HG03175 (cell line): ENCODE data around the gene SPEM1.

Source experiments
- ATAC-seq: cut with Tn5 transposase; IDR thresholded peaks from one replicate; pipeline ENCODE4 v1.9.1; 2021; ENCODE audit warnings: mild to moderate bottlenecking, moderate library complexity; ENCODE audit not compliant: unreplicated experiment

SPEM1 gene

GRCh38 chr17:7419819-7420610, at the start of gene SPEM1:
TSS of gene SPEM1 (plus strand) at chr17:7420324. CDS start at chr17:7420385, 61 bp downstream.
- ATAC-seq: no peak

DNA sequence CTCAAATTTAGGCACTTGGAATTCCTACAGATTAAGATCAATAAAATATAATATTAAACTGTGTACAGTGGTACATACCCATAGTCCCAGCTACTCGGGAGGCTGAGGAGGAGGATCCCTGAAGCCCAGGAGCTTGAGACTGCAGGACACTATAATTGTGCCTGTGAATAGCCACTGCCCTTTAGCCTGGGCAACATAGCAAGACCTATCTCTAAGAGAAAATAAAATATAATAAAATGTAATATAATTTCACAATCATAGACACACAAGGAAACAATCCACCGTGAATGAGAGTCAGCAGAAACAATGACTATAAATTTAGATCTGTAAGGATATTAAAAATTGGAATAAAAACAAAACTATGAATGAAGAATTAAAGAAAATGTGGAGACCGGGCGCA, 49.3 kb upstream of the SPEM1 start:
- no peak for ATAC-seq

- no peak for ATAC-seq
These were observed 45.8 kb upstream of the SPEM1 start for GRCh38 chr17:7374353-7374752.

DNA sequence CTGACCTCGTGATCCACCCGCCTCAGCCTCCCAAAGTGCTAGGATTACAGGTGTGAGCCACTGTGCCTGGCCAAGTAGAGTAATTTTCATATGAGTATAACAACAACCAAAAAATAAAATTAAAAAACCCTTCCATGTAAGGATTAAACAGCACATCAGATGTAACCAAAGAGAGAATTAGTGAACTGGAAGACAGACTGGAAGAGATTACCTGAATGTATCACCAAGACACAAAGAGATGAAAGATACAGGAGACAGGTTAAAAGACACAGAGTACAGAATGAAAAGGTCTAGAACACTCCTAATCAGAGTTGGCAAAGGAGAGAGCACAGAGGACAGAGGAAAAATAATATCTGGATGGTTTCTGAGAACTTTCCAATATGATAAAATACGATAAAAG, 41.0 kb upstream of the SPEM1 start:
- no peak for ATAC-seq

DNA sequence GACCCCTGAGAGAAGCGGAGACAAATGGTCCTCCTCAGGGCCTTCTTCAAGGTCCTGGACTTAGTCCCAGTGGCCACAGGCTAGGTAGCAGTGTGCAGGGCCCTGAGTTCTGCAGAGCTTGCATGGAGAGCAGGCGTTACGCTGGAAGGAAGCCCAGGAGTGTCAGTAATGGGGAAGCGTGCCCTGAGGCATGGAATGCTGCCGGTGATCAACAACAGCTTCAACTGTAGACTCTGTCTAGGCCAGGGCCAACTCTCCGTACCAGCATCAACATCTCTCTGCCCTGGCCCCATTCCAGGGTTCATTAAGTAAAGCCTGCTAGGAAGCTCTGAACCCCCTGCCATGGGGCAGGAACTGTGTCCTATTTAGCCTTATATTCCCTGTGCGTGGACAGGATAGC, 39.8 kb upstream of the SPEM1 start:
- no peak for ATAC-seq

DNA sequence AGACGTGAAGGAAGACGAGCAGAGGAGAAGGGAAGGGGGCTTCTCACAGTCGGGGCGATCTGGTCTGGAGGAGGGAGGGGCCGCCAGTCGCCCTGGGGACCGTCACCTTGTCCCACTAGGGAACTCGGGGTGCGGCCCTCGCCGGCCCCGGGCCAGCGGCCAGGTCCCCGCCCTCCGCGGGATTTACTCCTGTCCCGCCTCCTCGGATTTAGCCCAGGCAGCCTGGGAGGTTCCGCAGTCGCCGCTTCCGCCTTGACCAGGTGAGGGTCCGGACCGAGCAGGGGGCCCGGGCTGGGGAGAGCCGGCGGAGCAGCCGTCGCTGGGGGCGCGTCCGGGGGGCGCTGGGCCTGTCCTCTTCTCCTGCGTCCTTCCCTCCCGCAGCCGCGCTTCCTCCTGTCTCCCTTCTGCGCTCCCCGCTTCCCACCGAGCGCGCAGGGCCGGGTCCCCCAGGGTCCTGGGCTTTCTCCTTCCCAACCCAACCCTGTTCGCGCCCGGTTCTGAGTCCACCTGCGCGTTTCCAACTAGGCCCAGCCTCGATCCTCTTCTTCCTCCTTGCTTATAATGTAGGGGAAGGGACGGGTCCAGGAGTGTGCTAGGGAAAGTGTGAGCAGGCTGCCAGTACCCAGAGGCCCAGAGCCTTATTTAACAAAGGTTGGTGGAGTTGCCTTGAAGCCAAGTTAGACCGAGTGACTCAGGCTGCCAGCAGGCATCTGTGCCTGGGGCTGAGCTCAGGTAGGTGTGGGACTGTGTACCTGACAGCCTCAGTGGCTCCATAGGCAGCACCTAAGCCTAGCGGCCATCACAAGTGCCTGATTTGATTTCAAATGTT, 39.1 kb upstream of the SPEM1 start, which contains the start of gene TNK1:
Gene TNK1 (plus strand): TSS at position 235 of the 829 bp plus-strand sequence. CDS start 1,838 bp downstream, outside the sequence.
- ATAC-seq: no peak

DNA sequence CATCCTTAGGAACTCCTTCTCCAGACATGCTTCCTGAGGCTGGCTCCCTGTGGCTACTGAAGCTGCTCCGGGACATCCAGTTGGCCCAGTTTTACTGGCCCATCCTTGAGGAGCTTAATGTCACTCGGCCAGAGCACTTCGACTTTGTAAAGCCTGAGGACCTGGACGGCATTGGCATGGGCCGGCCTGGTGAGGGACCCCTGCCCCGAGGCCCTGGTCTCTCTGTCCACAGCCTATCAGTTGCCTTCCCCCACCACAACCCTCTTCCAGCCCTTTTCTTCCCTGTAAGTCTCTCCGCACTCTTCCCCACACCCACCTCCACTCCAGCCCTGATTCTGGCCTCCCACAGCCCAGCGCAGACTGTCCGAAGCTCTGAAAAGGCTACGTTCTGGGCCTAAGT, 37.2 kb upstream of the SPEM1 start:
- no peak for ATAC-seq

DNA sequence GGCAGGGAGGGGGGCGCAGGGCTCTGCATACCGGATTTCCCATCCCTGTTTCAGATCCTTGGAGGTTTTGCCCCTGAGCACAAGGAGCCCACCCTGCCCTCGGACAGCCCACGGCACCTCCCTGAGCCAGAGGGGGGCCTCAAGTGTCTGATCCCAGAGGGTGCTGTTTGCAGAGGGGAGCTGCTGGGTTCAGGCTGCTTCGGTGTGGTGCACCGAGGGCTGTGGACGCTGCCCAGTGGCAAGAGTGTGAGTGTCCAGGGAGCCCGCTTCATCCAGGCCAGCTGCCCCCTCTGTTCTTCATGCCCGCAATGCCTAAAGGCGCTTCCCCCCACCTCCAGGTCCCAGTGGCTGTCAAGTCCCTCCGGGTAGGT, 36.8 kb upstream of the SPEM1 start:
- ATAC-seq: no peak

GRCh38 chr17:7383742-7384488, 36.2 kb upstream of the SPEM1 start:
- ATAC-seq: peak; percentile 80

DNA sequence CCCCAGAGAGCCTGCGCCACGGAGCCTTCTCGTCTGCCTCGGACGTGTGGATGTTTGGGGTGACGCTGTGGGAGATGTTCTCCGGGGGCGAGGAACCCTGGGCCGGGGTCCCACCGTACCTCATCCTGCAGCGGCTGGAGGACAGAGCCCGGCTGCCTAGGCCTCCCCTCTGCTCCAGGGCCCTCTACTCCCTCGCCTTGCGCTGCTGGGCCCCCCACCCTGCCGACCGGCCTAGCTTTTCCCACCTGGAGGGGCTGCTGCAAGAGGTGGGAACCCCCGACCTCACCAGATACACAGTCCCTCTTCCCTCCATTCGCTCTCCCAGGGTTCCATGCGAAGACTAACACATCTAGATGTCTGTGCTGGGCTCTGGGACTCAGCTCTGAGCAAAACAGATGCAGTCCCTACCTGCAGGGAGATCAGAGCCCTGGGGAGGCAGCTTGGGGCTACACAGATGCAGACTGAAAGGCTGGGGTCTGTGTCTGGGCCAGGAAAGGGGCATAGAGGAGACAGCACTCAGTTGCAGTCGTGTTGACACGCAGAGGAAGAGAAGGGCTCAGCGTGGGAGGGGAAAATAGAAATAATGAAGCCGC, 35.5 kb upstream of the SPEM1 start:
- ATAC-seq: no peak

DNA sequence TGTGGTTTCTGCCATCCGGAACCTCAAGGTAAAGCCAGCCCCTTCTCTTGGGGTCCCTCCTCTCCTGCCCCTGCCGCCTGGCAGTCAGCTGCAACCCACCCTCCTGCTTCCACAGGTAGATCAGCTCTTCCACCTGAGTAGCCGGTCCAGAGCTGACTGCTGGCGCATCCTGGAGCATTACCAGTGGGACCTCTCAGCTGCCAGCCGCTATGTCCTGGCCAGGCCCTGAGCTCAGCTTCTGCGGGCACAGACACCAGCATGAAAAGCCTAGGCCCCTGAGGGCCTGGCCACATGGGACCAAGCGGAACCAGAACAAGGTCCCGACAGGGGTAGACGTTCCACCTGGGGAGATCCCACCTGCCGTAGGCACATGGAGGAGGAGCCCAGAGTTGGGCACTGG, 31.3 kb upstream of the SPEM1 start:
- no peak for ATAC-seq

DNA sequence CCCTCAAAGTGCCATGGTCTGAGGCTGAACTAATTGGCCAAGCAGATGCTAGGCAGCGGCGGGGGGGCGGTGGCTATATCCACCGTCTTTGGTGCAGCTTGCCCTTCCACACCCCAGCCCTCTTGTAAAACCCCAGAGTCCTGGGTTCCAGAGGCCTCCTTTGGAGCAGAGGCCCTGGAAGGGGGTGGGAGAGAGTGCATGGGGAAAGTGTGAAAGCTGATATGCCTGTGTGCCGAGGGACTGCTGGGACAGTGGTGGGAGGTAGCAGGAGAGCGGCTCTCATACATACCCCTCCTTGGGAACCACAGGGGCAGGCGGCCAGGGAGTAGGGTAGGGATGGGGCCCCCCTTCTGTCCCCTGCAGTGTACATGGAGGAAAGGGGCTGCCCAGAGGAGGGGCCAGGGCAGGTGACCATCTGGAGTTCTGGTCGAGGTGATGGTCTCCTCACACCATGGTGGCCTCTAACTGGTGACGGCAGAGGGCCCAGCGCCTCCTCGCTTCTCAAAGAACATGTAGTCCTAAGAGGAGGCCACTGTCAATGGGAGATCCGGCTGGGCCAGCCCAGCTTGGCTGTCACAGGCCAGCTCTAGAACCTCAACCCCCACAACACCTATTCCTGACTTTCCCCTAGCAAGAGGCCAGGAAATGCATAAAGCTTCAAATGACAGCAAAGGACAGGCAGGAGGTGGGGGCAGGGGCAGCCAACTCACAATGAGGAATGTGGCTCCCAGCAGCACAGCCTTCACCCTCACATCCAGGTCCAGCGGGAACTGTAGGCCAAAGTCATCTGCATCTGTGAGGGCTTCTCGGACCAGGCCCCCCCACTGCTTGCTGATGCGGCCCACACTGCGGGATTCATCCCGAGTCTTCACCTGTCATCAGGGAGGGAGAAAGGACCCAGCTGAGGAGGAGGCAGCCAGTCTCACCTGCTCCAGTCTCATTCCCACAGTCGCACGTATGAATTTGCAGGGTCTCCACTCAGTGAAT, 29.9 kb upstream of the SPEM1 start:
- no peak for ATAC-seq

DNA sequence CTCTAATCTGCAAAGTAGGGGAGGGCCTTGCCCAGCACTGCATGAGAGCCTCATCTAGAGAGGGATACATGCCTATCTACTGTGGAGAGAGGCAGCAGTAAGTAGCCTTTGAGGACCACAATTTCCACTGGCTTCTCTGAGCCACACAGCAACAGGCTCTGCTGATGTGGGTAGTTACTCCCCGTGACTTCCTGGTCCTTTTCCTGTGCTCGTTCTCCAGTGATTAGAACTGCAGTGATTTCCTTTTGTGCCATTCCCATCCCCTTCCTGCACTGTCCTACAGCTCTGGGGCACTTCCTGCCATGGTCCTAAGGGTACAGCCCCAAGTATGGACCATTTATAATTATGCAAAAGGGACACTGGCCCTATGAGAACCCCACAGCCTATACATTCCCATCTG, 28.8 kb upstream of the SPEM1 start:
- no peak for ATAC-seq

- no peak for ATAC-seq
These were observed 27.2 kb upstream of the SPEM1 start for GRCh38 chr17:7392696-7393612.

DNA sequence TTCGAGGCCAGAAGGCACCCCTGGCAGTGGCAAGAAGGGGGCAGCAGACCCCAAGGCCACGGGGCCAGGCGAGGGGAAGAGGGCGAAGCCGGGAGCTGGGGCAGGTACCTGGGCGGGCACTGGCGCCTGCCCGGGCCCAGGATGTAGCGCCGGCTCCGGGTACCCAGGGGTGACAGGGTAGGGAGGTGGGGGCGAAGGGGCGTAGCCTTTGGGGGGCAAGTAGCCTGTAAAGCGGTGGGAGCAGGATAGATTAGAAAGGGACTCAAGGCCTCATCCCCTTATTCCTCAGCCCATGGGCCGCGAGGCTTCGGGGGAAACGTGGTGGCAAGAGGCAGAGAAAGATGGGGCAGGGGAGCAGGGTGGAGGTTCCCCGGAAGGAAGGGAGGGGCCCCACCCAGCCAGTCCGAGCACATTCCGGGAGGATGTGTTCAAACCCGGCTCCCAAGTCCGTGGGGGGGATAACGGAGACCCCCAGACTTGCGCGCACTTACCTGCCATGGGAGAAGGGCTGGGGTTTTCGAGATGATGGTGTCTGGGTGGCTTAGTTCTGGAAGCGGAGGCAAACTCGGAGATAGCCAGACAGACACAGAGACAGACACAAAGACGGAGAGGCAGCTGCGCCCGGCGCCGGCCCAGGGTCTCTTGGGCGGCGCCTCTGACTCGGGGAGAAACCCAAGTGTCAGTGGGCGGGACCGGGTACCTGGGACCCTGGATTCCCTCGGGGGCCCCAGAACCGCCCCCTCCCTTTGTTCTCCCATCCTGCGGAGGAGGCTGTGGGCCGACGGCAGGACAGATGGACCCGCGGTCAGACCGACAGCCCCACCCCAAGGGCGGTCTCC, 26.3 kb upstream of the SPEM1 start:
- ATAC-seq: peak; percentile 32

GRCh38 chr17:7394452-7395191, 25.5 kb upstream of the SPEM1 start, which contains the start of gene PLSCR3:
TSS of gene PLSCR3 (minus strand) at chr17:7394525. CDS start at chr17:7394110, 415 bp downstream.
- peak; percentile 69 for ATAC-seq

GRCh38 chr17:7396147-7396546, 24.0 kb upstream of the SPEM1 start:
- ATAC-seq: no peak
